GM12872 (cell line): ENCODE results near the gene TRDN.

Experiments
- TF ChIP-seq, protein P1 (sequence below): IDR thresholded peaks from 3 replicates; pipeline ENCODE4 v1.5.1; 2011; ENCODE audit warnings: low read depth, mild to moderate bottlenecking, low read length, moderate library complexity; ENCODE audit not compliant: insufficient read depth

TRDN gene

DNA sequence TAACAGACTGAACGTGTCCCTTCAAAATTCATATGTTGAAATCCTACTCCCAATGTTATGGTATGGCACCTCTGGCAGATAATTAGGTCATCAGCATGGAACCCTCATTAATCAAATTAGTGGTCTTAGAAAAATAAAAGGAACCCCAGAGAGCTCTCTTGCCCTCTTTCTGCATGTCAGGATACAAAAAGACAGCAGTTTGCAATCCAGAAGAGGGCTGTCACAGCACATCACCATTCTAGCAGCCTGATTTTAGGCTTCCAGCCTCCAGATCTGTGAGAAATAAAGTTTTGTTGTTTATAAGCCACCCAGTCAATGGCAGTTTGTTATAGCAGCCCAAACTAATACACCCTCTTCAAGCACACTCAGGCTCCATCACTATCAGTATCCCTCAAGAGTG, 292.9 kb downstream of the TRDN start:
- TF ChIP-seq, protein P1, sequence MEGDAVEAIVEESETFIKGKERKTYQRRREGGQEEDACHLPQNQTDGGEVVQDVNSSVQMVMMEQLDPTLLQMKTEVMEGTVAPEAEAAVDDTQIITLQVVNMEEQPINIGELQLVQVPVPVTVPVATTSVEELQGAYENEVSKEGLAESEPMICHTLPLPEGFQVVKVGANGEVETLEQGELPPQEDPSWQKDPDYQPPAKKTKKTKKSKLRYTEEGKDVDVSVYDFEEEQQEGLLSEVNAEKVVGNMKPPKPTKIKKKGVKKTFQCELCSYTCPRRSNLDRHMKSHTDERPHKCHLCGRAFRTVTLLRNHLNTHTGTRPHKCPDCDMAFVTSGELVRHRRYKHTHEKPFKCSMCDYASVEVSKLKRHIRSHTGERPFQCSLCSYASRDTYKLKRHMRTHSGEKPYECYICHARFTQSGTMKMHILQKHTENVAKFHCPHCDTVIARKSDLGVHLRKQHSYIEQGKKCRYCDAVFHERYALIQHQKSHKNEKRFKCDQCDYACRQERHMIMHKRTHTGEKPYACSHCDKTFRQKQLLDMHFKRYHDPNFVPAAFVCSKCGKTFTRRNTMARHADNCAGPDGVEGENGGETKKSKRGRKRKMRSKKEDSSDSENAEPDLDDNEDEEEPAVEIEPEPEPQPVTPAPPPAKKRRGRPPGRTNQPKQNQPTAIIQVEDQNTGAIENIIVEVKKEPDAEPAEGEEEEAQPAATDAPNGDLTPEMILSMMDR, result no peak

DNA sequence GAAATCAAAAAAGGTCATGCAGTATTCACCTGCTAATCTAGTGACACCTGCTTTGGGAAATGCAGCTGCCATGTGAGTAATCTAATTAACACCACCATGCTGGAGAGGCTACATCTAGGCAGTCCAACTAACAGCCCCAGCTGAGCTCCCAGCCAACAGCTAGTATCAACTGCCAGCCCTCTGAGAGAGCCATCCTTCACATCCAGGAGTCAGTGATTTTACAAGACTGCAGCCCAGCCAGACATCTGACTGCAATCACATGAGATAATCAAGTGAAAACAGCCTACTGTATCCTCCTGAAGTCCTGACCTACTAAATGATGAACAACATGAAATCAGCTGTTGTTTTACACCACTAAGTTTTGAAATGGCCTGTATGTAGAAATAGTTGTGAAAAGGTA, 298.4 kb downstream of the TRDN start:
- TF ChIP-seq, protein P1, result no peak

DNA sequence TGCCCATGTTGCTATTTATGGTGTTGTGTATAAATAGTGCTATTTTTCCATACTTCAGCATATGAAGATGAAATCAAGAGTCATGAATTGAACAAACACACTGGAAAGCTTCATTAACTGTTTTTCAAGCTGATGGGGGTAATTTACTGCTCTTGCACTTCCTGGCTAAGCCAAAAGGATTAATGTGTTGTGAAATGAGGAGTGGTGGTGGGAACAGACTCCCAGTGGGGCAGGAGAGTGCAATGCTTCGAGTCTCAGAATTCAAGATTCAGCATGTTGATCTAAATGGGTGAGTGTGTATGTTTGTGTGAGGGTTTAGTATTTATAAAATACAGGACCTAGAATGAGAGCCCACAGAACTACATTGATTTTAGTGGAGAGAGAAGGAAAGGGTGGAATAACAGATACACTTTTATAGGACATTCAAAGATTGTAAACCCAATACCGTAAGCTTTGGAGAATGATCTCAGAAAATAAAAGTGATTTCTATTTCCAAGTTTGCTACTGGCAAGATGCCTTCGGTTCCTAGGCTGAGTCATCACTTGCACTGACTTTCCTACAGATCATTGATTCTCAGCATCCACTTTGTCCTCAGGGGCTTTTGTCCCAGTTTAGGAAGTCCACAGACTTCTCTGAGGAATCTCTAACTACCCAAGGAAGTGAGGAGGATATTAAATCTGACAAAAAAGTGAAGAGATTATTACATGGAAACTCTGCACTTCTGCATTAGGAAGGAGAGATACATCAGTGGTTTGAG, 303.6 kb downstream of the TRDN start:
- TF ChIP-seq, protein P1, result no peak

DNA sequence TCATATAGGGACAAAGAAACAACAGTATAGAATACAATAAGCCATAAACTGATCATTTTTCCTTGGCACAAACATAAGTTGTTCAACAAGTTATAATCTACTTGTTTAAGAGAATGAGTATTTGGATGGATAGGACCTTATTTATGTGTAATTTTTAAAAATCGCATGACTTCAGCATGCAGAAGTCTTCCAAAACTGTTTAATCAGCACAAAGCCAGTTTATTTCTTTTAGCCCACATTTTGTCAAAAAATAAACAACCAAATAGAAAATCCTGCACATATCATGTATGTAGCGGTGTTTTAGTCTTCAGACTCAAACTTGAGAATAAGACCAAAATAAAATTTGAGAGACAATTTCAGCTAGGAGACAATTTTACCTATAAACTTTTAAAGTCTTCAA, 304.7 kb downstream of the TRDN start:
- TF ChIP-seq, protein P1, result no peak

DNA sequence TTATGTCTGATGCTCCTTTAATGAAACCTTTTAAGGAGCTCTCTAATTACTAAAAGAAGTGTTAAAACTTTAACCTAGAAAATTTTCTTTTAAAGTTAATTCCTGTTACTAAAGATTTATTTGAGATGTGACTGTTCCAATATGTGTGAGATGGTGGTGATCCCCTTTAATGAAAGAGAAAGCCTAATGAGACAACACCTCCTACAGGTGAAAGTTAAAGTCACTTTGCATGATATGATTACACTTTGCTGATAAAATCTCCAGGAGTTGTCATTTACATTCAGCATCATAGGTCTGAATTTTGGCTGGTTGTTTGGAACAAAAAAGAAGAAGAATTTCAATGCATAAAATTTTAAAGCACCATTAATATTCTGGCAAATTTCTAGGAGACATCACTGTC, 307.4 kb downstream of the TRDN start:
- TF ChIP-seq, protein P1, result no peak

DNA sequence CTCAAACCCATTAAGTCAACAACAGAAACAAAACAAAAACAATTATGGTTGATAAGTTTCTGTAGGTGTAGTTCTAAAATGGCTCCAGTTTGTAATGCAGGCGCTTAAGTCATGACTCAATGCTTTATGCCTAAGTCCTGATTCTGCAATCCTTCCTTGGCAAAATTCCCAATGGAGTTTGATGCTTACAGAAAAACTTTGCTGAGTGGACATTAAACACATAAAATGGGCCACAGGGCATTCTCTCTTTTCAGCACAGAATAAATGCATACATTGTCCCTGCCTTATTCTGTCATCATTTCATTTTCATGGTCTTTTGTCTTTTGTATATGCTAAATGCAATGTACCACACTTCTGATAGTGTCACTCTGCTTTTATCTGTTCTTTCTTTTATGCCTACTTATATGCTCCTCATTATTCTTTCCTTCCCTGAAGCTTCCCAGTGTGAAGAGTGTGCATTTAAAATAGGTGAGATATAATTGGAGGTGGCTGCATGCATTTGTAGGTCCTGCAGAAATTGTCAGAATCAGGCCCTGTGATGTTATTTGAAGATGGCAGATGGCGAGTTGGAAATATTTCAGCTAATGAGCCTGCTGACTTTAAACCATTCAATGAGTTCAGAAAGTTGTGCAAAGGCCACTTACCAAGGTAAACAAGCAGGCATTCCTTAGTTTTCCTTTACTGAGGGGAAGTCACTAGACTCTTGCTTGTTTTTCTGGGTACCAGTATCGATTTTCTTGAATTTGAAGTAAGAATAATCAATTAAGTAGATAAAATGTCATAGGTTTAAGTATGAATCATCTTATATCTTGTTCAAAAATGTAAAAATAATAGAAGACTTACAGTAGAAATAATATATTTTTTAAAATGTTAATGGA, 313.1 kb downstream of the TRDN start:
- TF ChIP-seq, protein P1, result no peak

DNA sequence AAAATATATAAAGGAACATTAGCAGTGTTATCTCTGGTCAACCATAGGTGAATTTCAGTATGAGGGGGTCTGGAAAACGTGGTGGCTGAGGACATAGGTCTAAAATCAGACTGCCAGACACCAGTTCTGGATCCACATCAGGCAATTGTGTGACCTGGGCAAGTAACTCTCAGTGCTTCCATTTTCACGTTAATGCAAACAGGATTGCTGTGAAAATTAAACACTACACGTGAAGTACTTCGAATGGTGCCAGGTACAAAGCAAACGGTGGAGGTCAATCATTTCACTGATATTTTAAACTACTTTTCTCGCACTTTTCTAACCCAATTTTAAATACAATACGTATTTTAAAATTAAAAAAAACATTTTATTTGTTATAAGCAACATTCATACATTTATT, 315.7 kb downstream of the TRDN start:
- TF ChIP-seq, protein P1, result no peak
